GM23338 (cell line): ENCODE measurements around the gene SLC19A1. TPM values are rescaled to one million over a fixed set of nuclear protein-coding genes. Genes with fewer than 3 reads are reported as not detected.

Source experiments
- ATAC-seq: fragments of 200-7000 bp; cut with Tn5 transposase; 3 replicates; pipeline ENCODE4 v1.9.1; 2020
- DNase-seq: peaks from one replicate; pipeline ENCODE4 v3.0.0-alpha.2; 2015; ENCODE audit warnings: low spot score
- H2AFZ ChIP-seq: fragments of 200-600 bp; sonication (generic); 2 replicates; pipeline ENCODE4 v1.8.0; 2016; ENCODE audit warnings: antibody characterized with exemption, mild to moderate bottlenecking, moderate library complexity
- H3F3A ChIP-seq: fragments of 200-600 bp; sonication (generic); replicated peaks from 2 replicates; pipeline ENCODE4 v1.8.0; 2017; ENCODE audit warnings: antibody characterized with exemption, mixed run types, low read depth
- H3K27ac ChIP-seq: fragments of 200-600 bp; sonication (generic); 2 replicates; pipeline ENCODE4 v1.6.1; 2016; ENCODE audit warnings: low read depth
- H3K27me3 ChIP-seq: fragments of 200-600 bp; sonication (generic); 2 replicates; pipeline ENCODE4 v1.8.0; 2016; ENCODE audit warnings: mild to moderate bottlenecking, mixed run types, moderate library complexity; ENCODE audit not compliant: insufficient read depth
- H3K36me3 ChIP-seq: fragments of 200-600 bp; sonication (generic); 2 replicates; pipeline ENCODE4 v1.8.0; 2016; ENCODE audit warnings: mild to moderate bottlenecking; ENCODE audit not compliant: insufficient read depth
- H3K4me1 ChIP-seq: fragments of 200-600 bp; sonication (generic); 2 replicates; pipeline ENCODE4 v1.8.0; 2016; ENCODE audit warnings: mild to moderate bottlenecking, moderate library complexity; ENCODE audit not compliant: insufficient read depth
- H3K4me2 ChIP-seq: fragments of 200-600 bp; sonication (generic); 2 replicates; pipeline ENCODE4 v1.7.1; 2017; ENCODE audit warnings: mixed run types
- H3K4me3 ChIP-seq: fragments of 200-600 bp; sonication (generic); 2 replicates; pipeline ENCODE4 v1.6.1; 2016; ENCODE audit warnings: mixed run types
- H3K79me2 ChIP-seq: fragments of 200-600 bp; sonication (generic); replicated peaks from 2 replicates; pipeline ENCODE4 v1.8.0; 2017; ENCODE audit warnings: mild to moderate bottlenecking; ENCODE audit not compliant: insufficient read depth
- H3K9me2 ChIP-seq: fragments of 200-600 bp; sonication (generic); 2 replicates; pipeline ENCODE4 v1.8.0; 2017; ENCODE audit not compliant: insufficient read depth
- H4K20me1 ChIP-seq: fragments of 200-600 bp; sonication (generic); replicated peaks from 2 replicates; pipeline ENCODE4 v1.8.0; 2017; ENCODE audit warnings: mild to moderate bottlenecking; ENCODE audit not compliant: insufficient read depth
- H3K27ac Mint-ChIP-seq: 2 replicates; pipeline ENCODE4 v1.8.0; 2020; ENCODE audit warnings: inconsistent platforms, mild to moderate bottlenecking, moderate library complexity, mixed read lengths
- H3K27me3 Mint-ChIP-seq: 3 replicates; pipeline ENCODE4 v1.8.0; 2022; ENCODE audit warnings: low read depth, mild to moderate bottlenecking, moderate library complexity, mixed read lengths, inconsistent platforms; ENCODE audit not compliant: insufficient read depth, poor library complexity
- H3K36me3 Mint-ChIP-seq: 3 replicates; pipeline ENCODE4 v1.8.0; 2021; ENCODE audit warnings: low read depth, mild to moderate bottlenecking, inconsistent platforms, moderate library complexity, mixed read lengths
- H3K4me1 Mint-ChIP-seq: 3 replicates; pipeline ENCODE4 v1.8.0; 2020; ENCODE audit warnings: mild to moderate bottlenecking, inconsistent platforms, mixed read lengths
- H3K4me3 Mint-ChIP-seq: 3 replicates; pipeline ENCODE4 v1.8.0; 2021; ENCODE audit warnings: moderate library complexity, mild to moderate bottlenecking, inconsistent platforms, mixed read lengths
- H3K9me3 Mint-ChIP-seq: 3 replicates; pipeline ENCODE4 v1.8.0; 2020; ENCODE audit warnings: moderate library complexity, mild to moderate bottlenecking, inconsistent platforms, mixed read lengths
- CTCF ChIP-seq, 2 experiments: fragments of 200-600 bp in 1 of 2; sonication (generic) in 1 of 2; conservative IDR thresholded peaks; 2 replicates each; pipeline versions ENCODE4 v1.5.1 to v1.6.1; 2016 to 2017; ENCODE audit warnings: antibody characterized with exemption in 2 of 2, low read depth in 2 of 2, mild to moderate bottlenecking in 2 of 2, moderate library complexity in 1 of 2
- EZH2 ChIP-seq: fragments of 200-600 bp; sonication (generic); IDR thresholded peaks from one replicate; pipeline ENCODE4 v1.8.0; 2017; ENCODE audit warnings: antibody characterized with exemption, mild to moderate bottlenecking, low read depth; ENCODE audit not compliant: unreplicated experiment
- NANOG ChIP-seq: IDR thresholded peaks from 2 replicates; pipeline ENCODE4 v1.6.1; 2016; ENCODE audit warnings: antibody characterized with exemption, borderline replicate concordance
- STAT1 ChIP-seq: IDR thresholded peaks from one replicate; pipeline ENCODE4 v1.6.1; 2016; ENCODE audit warnings: antibody characterized with exemption; ENCODE audit not compliant: unreplicated experiment
- polyA plus RNA-seq: library from polyadenylated mRNA; unstranded; fragments of >200 nt; fragmentation: Nextera tagmentation; extraction: Ambion mirVana; gene quantifications from 2 replicates; pipeline ENCODE4 v1.2.1, GENCODE V29; 2016
- total RNA-seq: library from RNA; depleted of rRNA; stranded (reverse); fragments of >200 nt; shearing (Covaris generic); gene quantifications from 2 replicates; pipeline ENCODE4 v1.2.3, GENCODE V29; 2014
- TF ChIP-seq, protein P1 (sequence below): fragments of 250-450 bp; sonication (Bioruptor Pico); IDR thresholded peaks from 2 replicates; pipeline ENCODE4 v1.5.0; 2020; ENCODE audit warnings: mild to moderate bottlenecking, moderate library complexity

Gene SLC19A1
- total and polyA plus RNA-seq, 2 experiments from 2014 or later, result 31.2 to 33.0 TPM

- Mint-ChIP-seq H3K9me3 (peaks cover 67% of the 10 kb centered on the region), H3K27me3 (peaks cover 19% of the 10 kb centered on the region)
These were observed 46.0 kb upstream of the SLC19A1 start for GRCh38 chr21:45588086-45588825.

More at GRCh38 chr21:45588086-45588825, 46.0 kb upstream of the SLC19A1 start:
- H3F3A ChIP-seq, result 0 out of 2 replicates have a peak, but pooled peaks cover 4% of the 10 kb centered on the region
- no peak overlapping the region for H3K4me3 Mint-ChIP-seq
- H3K27ac Mint-ChIP-seq, result no peak overlapping the region
- H3K9me2 ChIP-seq, result peaks cover 5% of the 10 kb centered on the region; the same call in 1 of the 2 replicates
- no peak for ATAC-seq
- H3K27ac ChIP-seq, result no peak overlapping the region
- peaks cover 28% of the 10 kb centered on the region for H3K27me3 ChIP-seq
- TF ChIP-seq NANOG, result no peak
- no peak for TF ChIP-seq STAT1
- TF ChIP-seq, protein P1, sequence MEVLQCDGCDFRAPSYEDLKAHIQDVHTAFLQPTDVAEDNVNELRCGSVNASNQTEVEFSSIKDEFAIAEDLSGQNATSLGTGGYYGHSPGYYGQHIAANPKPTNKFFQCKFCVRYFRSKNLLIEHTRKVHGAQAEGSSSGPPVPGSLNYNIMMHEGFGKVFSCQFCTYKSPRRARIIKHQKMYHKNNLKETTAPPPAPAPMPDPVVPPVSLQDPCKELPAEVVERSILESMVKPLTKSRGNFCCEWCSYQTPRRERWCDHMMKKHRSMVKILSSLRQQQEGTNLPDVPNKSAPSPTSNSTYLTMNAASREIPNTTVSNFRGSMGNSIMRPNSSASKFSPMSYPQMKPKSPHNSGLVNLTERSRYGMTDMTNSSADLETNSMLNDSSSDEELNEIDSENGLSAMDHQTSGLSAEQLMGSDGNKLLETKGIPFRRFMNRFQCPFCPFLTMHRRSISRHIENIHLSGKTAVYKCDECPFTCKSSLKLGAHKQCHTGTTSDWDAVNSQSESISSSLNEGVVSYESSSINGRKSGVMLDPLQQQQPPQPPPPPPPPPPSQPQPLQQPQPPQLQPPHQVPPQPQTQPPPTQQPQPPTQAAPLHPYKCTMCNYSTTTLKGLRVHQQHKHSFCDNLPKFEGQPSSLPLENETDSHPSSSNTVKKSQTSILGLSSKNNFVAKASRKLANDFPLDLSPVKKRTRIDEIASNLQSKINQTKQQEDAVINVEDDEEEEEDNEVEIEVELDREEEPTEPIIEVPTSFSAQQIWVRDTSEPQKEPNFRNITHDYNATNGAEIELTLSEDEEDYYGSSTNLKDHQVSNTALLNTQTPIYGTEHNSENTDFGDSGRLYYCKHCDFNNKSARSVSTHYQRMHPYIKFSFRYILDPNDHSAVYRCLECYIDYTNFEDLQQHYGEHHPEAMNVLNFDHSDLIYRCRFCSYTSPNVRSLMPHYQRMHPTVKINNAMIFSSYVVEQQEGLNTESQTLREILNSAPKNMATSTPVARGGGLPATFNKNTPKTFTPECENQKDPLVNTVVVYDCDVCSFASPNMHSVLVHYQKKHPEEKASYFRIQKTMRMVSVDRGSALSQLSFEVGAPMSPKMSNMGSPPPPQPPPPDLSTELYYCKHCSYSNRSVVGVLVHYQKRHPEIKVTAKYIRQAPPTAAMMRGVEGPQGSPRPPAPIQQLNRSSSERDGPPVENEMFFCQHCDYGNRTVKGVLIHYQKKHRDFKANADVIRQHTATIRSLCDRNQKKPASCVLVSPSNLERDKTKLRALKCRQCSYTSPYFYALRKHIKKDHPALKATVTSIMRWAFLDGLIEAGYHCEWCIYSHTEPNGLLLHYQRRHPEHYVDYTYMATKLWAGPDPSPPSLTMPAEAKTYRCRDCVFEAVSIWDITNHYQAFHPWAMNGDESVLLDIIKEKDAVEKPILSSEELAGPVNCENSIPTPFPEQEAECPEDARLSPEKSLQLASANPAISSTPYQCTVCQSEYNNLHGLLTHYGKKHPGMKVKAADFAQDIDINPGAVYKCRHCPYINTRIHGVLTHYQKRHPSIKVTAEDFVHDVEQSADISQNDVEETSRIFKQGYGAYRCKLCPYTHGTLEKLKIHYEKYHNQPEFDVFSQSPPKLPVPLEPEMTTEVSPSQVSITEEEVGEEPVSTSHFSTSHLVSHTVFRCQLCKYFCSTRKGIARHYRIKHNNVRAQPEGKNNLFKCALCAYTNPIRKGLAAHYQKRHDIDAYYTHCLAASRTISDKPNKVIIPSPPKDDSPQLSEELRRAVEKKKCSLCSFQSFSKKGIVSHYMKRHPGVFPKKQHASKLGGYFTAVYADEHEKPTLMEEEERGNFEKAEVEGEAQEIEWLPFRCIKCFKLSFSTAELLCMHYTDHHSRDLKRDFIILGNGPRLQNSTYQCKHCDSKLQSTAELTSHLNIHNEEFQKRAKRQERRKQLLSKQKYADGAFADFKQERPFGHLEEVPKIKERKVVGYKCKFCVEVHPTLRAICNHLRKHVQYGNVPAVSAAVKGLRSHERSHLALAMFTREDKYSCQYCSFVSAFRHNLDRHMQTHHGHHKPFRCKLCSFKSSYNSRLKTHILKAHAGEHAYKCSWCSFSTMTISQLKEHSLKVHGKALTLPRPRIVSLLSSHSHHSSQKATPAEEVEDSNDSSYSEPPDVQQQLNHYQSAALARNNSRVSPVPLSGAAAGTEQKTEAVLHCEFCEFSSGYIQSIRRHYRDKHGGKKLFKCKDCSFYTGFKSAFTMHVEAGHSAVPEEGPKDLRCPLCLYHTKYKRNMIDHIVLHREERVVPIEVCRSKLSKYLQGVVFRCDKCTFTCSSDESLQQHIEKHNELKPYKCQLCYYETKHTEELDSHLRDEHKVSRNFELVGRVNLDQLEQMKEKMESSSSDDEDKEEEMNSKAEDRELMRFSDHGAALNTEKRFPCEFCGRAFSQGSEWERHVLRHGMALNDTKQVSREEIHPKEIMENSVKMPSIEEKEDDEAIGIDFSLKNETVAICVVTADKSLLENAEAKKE (CRISPR knock-in tag), result no peak
- no peak for TF ChIP-seq EZH2
- TF ChIP-seq CTCF (conservative IDR thresholded peaks at IDR 0.05; ENCODE audit: low read depth in 2 of 2), result no peak
- no peaks in the 10 kb centered on the region for H3K4me1 Mint-ChIP-seq
- H3K79me2 ChIP-seq, result no peaks in the 10 kb centered on the region
- no peaks in the 10 kb centered on the region for H3K4me1 ChIP-seq
- no peak for DNase-seq
- H3K36me3 ChIP-seq, result no peaks in the 10 kb centered on the region; the same call in 1 of the 2 replicates
- H3K4me3 ChIP-seq, result no peak overlapping the region
- peaks cover 32% of the 10 kb centered on the region for H3K36me3 Mint-ChIP-seq
- no peak overlapping the region for H2AFZ ChIP-seq
- no peak overlapping the region for H3K4me2 ChIP-seq
- H4K20me1 ChIP-seq, result no peaks in the 10 kb centered on the region; the same call in 1 of the 2 replicates
